Loucy (cell line): ENCODE data around the gene ACOT11.

ENCODE experiments used
- CTCF ChIP-seq: fragments of 200-600 bp; sonication (generic); conservative IDR thresholded peaks from 2 replicates; pipeline ENCODE4 v1.5.1; 2014; ENCODE audit warnings: mild to moderate bottlenecking, antibody characterized with exemption, low read length
- EZH2phosphoT487 ChIP-seq: fragments of 200-600 bp; IDR thresholded peaks from 2 replicates; pipeline ENCODE4 v1.6.1; 2018; ENCODE audit warnings: antibody characterized with exemption, mild to moderate bottlenecking, moderate library complexity, borderline replicate concordance

- no peak for TF ChIP-seq CTCF
- TF ChIP-seq EZH2phosphoT487 = no peak
These were observed 1.2 kb upstream of the ACOT11 start for GRCh38 chr1:54546651-54547401.
